Neuronal stem cell (in vitro differentiated cells): Measurements from ENCODE around the gene ARMCX4.
A peak's percentile ranks its signal among the peaks of the same experiment; 100 is the strongest.

Source experiments
- DNase-seq: peaks from one replicate; pipeline ENCODE4 v3.0.0-alpha.2; 2013; ENCODE audit warnings: low spot score
- H2AFZ ChIP-seq: one replicate; pipeline ENCODE4 v1.6.1; 2013; ENCODE audit warnings: mild to moderate bottlenecking, low read length, inconsistent platforms
- H2AK5ac ChIP-seq: 2 replicates; pipeline ENCODE4 v1.6.1; 2013; ENCODE audit warnings: low read depth, mild to moderate bottlenecking, inconsistent platforms, low read length, moderate library complexity, mixed read lengths
- H2BK120ac ChIP-seq: 2 replicates; pipeline ENCODE4 v1.6.1; 2013; ENCODE audit warnings: low read depth, mild to moderate bottlenecking, inconsistent platforms, low read length, moderate library complexity, mixed read lengths
- H2BK12ac ChIP-seq: one replicate; pipeline ENCODE4 v1.6.1; 2013; ENCODE audit warnings: low read length, inconsistent platforms
- H2BK15ac ChIP-seq: 2 replicates; pipeline ENCODE4 v1.6.1; 2013; ENCODE audit warnings: mild to moderate bottlenecking, low read length, inconsistent platforms, mixed read lengths
- H2BK5ac ChIP-seq: one replicate; pipeline ENCODE4 v1.6.1; 2013; ENCODE audit warnings: inconsistent platforms, mild to moderate bottlenecking, low read length, moderate library complexity
- H3K14ac ChIP-seq: one replicate; pipeline ENCODE4 v1.6.1; 2013; ENCODE audit warnings: low read length, inconsistent platforms
- H3K18ac ChIP-seq: 2 replicates; pipeline ENCODE4 v1.6.1; 2013; ENCODE audit warnings: low read length, inconsistent platforms
- H3K23ac ChIP-seq: 2 replicates; pipeline ENCODE4 v1.6.1; 2013; ENCODE audit warnings: low read depth, mild to moderate bottlenecking, mixed read lengths, low read length, inconsistent platforms; ENCODE audit not compliant: poor library complexity
- H3K27ac ChIP-seq: replicated peaks from 3 replicates; pipeline ENCODE4 v1.5.1; 2013; ENCODE audit warnings: low read length, inconsistent platforms
- H3K27me3 ChIP-seq, 3 experiments: 2 replicates each; pipeline ENCODE4 v1.6.1; 2013; ENCODE audit warnings: low read length in 3 of 3, mild to moderate bottlenecking in 2 of 3, inconsistent platforms in 1 of 3, low read depth in 1 of 3, mixed read lengths in 1 of 3, moderate library complexity in 1 of 3; ENCODE audit not compliant: control insufficient read depth in 3 of 3, insufficient read depth in 3 of 3
- H3K36me3 ChIP-seq, 2 donors: replicated peaks in 1 of 2; 2 replicates each; pipeline ENCODE4 v1.6.1; 2013; ENCODE audit warnings: low read length in 2 of 2; ENCODE audit not compliant: control insufficient read depth in 2 of 2, insufficient read depth in 2 of 2
- H3K4ac ChIP-seq: 2 replicates; pipeline ENCODE4 v1.6.1; 2013; ENCODE audit warnings: inconsistent platforms, mild to moderate bottlenecking, low read length, moderate library complexity
- H3K4me1 ChIP-seq, 2 donors: 1 replicate in 1 of 2; 2 replicates in 1 of 2; pipeline ENCODE4 v1.6.1; 2013; ENCODE audit warnings: low read length in 2 of 2, low read depth in 1 of 2; ENCODE audit not compliant: control insufficient read depth in 2 of 2, insufficient read depth in 1 of 2
- H3K4me2 ChIP-seq: one replicate; pipeline ENCODE4 v1.6.1; 2013; ENCODE audit warnings: mild to moderate bottlenecking, low read length, inconsistent platforms; ENCODE audit not compliant: insufficient read depth, poor library complexity, severe bottlenecking
- H3K4me3 ChIP-seq, 2 donors: 2 replicates each; pipeline ENCODE4 v1.5.1; 2013; ENCODE audit warnings: low read length in 2 of 2, mild to moderate bottlenecking in 2 of 2, inconsistent platforms in 1 of 2, moderate library complexity in 1 of 2
- H3K79me1 ChIP-seq: one replicate; pipeline ENCODE4 v1.6.1; 2013; ENCODE audit warnings: low read depth, mild to moderate bottlenecking, inconsistent platforms, low read length, moderate library complexity
- H3K9ac ChIP-seq: one replicate; pipeline ENCODE4 v1.6.1; 2013; ENCODE audit warnings: mild to moderate bottlenecking, low read depth, low read length, inconsistent platforms; ENCODE audit not compliant: poor library complexity
- H3K9me3 ChIP-seq, 2 donors: replicated peaks in 1 of 2; 2 replicates each; pipeline versions ENCODE3 to v1.6.1; 2013; ENCODE audit warnings: low read length in 2 of 2, mild to moderate bottlenecking in 2 of 2, inconsistent platforms in 1 of 2, low read depth in 1 of 2, mixed read lengths in 1 of 2, moderate library complexity in 1 of 2; ENCODE audit not compliant: control insufficient read depth in 2 of 2, insufficient read depth in 1 of 2
- H4K8ac ChIP-seq: one replicate; pipeline ENCODE4 v1.6.1; 2013; ENCODE audit warnings: low read depth, mild to moderate bottlenecking, inconsistent platforms, low read length, moderate library complexity
- H4K91ac ChIP-seq: one replicate; pipeline ENCODE4 v1.6.1; 2013; ENCODE audit warnings: low read length, low read depth, mild to moderate bottlenecking, inconsistent platforms; ENCODE audit not compliant: poor library complexity
- WGBS, 2 donors: extraction: QIAGEN DNeasy Blood & Tissue Kit; methylation state at CpG; one replicate each; pipeline ENCODE4 v1.1.7; 2013; ENCODE audit warnings: missing lambda C conversion rate in 2 of 2, mixed read lengths in 1 of 2; ENCODE audit not compliant: insufficient read length in 2 of 2, insufficient replicate concordance in 1 of 2; ENCODE audit errors: extremely low coverage in 2 of 2; 5-methylcytosine and 5-hydroxymethylcytosine counted together

The ARMCX4 gene

GRCh38 chrX:101450961-101451360 is 34.3 kb upstream of the ARMCX4 start:
- Histone ChIP-seq H3K9me3 (no peaks in the 10 kb centered on the region), H2AFZ (no peak overlapping the region), H2BK15ac (no peak overlapping the region), H3K4ac (no peak overlapping the region), H2AK5ac (no peak overlapping the region), H3K36me3 (peaks cover 0 to 2% of the 10 kb centered on the region in 2 donors), H4K91ac (no peak overlapping the region), H3K9ac (no peak overlapping the region), H3K4me1 (no peaks in the 10 kb centered on the region), H4K8ac (no peak overlapping the region), H3K27me3 (peaks cover 0 to 3% (median 0%) of the 10 kb centered on the region in 3 experiments), H3K79me1 (no peaks in the 10 kb centered on the region), H2BK120ac (no peak overlapping the region), H3K14ac (no peak overlapping the region), H2BK5ac (no peak overlapping the region), H3K23ac (no peak overlapping the region), H3K4me3 (no peak overlapping the region), H3K4me2 (no peak overlapping the region), H3K18ac (no peak overlapping the region), H3K27ac (no peak overlapping the region), H2BK12ac (no peak overlapping the region)
- no peak for DNase-seq
- no CpG with 5 or more reads among the region's 2 CpGs for WGBS, 2 donors

- H3K4me2 ChIP-seq, result no peak overlapping the region
- no peak overlapping the region for H3K9ac ChIP-seq
- no peak overlapping the region for H2BK15ac ChIP-seq
These were observed 33.2 kb upstream of the ARMCX4 start for GRCh38 chrX:101452056-101452455.

GRCh38 chrX:101460669-101461068 is 24.6 kb upstream of the ARMCX4 start:
- Histone ChIP-seq H3K4me2 (no peak overlapping the region), H3K9ac (no peak overlapping the region), H3K14ac (no peak overlapping the region), H3K27me3 (no peaks in the 10 kb centered on the region), H3K18ac (no peak overlapping the region), H3K4ac (no peak overlapping the region), H2AK5ac (no peak overlapping the region), H4K8ac (no peak overlapping the region), H2AFZ (no peak overlapping the region), H3K27ac (no peak overlapping the region), H3K4me1 (no peaks in the 10 kb centered on the region), H3K23ac (no peak overlapping the region), H3K36me3 (no peaks in the 10 kb centered on the region), H2BK12ac (no peak overlapping the region), H2BK5ac (no peak overlapping the region), H3K4me3 (no peak overlapping the region), H3K9me3 (no peaks in the 10 kb centered on the region), H4K91ac (no peak overlapping the region), H2BK15ac (no peak overlapping the region), H3K79me1 (no peaks in the 10 kb centered on the region), H2BK120ac (no peak overlapping the region)
- no CpG with 5 or more reads among the region's 1 CpG for WGBS, 2 donors
- DNase-seq, result no peak

More at GRCh38 chrX:101452056-101452455, 33.2 kb upstream of the ARMCX4 start:
- Histone ChIP-seq H3K4me1 (no peaks in the 10 kb centered on the region), H2AK5ac (no peak overlapping the region), H2BK5ac (no peak overlapping the region), H3K23ac (no peak overlapping the region), H3K4ac (no peak overlapping the region), H4K91ac (no peak overlapping the region), H3K27me3 (no peaks in the 10 kb centered on the region), H2AFZ (no peak overlapping the region), H2BK120ac (no peak overlapping the region), H3K4me3 (no peak overlapping the region), H3K9me3 (no peaks in the 10 kb centered on the region), H3K27ac (no peak overlapping the region), H4K8ac (no peak overlapping the region), H3K79me1 (no peaks in the 10 kb centered on the region), H3K18ac (no peak overlapping the region), H3K14ac (no peak overlapping the region), H2BK12ac (no peak overlapping the region), H3K36me3 (peaks cover 0 to 2% of the 10 kb centered on the region in 2 donors)
- WGBS, 2 donors, result no CpG with 5 or more reads among the region's 3 CpGs
- DNase-seq, result no peak

- Histone ChIP-seq H3K9ac (no peak overlapping the region), H3K23ac (no peak overlapping the region), H3K27me3 (no peaks in the 10 kb centered on the region), H3K4ac (no peak overlapping the region), H2AFZ (peak overlapping the region; percentile 34), H3K27ac (no peak overlapping the region), H2BK12ac (no peak overlapping the region), H2BK5ac (no peak overlapping the region), H2AK5ac (no peak overlapping the region), H2BK15ac (no peak overlapping the region), H3K14ac (no peak overlapping the region), H3K4me1 (no peaks in the 10 kb centered on the region), H3K9me3 (no peaks in the 10 kb centered on the region), H3K4me2 (no peak overlapping the region), H3K18ac (no peak overlapping the region), H3K79me1 (no peaks in the 10 kb centered on the region), H3K36me3 (no peaks in the 10 kb centered on the region), H2BK120ac (no peak overlapping the region), H3K4me3 (no peak overlapping the region), H4K8ac (no peak overlapping the region), H4K91ac (no peak overlapping the region)
- no CpG with 5 or more reads among the region's 3 CpGs for WGBS, 2 donors
- DNase-seq, result no peak
These were observed 22.4 kb upstream of the ARMCX4 start for GRCh38 chrX:101462892-101463291.
